HG03108 (cell line): ENCODE results near the gene ANKHD1.
"Not testable (repeated sequence)": the region's sequence is repeated elsewhere in the genome, so short reads cannot be mapped to it uniquely, and the experiment has no call there.

Experiments used
- ATAC-seq: cut with Tn5 transposase; IDR thresholded peaks from one replicate; pipeline ENCODE4 v1.9.1; 2021; ENCODE audit warnings: moderate library complexity; ENCODE audit not compliant: unreplicated experiment

The ANKHD1 gene

GRCh38 chr5:140421375-140421774 lies 19.7 kb downstream of the ANKHD1 start:
- ATAC-seq: not testable (repeated sequence)

DNA sequence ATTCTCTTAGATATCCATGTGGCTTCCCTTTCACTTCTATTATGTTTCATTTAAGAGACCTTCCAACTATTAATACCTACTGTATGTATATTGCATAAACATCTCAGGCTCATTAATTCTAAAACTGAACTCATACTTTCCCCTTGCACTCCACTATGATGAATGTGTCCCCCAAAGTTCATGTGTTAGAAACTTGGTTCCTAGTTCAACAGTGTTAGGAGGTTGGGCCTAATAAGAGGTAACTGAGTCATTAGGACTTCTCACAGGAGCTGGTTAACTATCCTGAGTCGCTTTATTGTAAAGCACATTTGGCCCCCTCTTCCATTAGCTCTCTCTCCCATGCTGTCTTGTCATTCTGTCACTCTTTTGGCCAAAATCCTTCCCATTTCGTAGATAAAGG lies 22.0 kb downstream of the ANKHD1 start:
- no peak for ATAC-seq

GRCh38 chr5:140424135-140424534 lies 22.5 kb downstream of the ANKHD1 start:
- ATAC-seq: no peak

- not testable (repeated sequence) for ATAC-seq
These were observed 26.1 kb downstream of the ANKHD1 start for GRCh38 chr5:140427726-140428125.

GRCh38 chr5:140429724-140430123 lies 28.1 kb downstream of the ANKHD1 start:
- no peak for ATAC-seq

DNA sequence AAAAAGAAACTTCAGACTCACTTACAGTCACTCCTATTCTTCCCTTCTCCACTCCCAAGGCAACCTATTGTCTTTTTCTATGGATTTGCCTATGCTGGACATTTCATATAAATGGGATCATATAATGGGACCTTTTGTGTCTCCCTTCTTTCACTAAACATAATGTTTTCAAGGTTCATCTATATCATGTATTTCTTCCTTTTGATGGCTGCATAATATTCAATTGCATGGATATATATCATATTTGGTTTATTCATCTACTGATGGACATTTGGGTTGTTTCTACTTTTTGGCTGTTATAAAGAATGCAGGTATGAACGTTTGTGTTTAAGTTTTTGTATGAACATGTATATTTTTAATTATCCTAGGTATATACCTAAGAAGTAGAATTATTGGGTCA lies 30.6 kb downstream of the ANKHD1 start:
- ATAC-seq: no peak

- ATAC-seq: no peak
These were observed 31.3 kb downstream of the ANKHD1 start for GRCh38 chr5:140432916-140433315.

GRCh38 chr5:140457368-140457767 lies 55.7 kb downstream of the ANKHD1 start:
- ATAC-seq: not testable (repeated sequence)

- no peak for ATAC-seq
These were observed 65.5 kb downstream of the ANKHD1 start for GRCh38 chr5:140466981-140467742.

- ATAC-seq: no peak
These were observed 66.6 kb downstream of the ANKHD1 start for GRCh38 chr5:140468188-140468587.

DNA sequence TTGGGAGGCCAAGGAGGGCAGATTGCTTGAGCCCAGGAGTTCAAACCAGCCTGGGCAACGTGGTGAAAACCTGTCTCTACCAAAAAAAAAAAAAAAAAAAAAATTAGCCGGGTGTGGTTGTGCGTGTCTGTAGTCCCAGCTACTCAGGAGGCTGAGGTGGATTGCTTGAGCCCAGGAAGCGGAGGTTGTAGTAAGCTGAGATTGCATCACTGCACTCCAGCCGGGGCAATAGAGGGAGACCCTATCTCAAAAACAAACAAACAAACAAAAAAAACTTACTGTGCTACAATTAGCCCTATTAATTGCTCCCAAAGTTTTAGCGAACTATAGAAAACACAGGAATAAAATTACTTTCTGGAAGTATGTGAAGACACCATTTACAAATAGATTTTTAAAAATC lies 67.6 kb downstream of the ANKHD1 start:
- no peak for ATAC-seq

GRCh38 chr5:140480310-140481014 lies 78.8 kb downstream of the ANKHD1 start:
- ATAC-seq: no peak

DNA sequence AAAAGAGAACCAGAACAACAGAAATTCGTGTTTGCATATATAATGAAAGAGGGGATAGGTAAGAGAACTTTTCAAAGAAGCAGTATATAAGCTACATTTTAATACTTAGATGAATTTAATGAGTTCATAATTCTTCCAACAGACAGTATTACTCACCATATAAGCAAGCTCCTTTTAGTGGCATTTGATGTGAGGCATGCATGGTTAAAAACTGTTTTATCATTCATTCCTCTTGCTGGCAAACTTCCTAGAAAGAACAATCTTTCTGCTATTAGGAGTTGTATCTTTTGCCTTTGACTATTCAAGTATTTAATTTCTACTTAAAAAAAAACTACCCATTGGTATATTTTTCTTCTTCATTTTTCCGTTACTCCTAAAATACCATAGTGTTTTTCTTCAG lies 80.1 kb downstream of the ANKHD1 start:
- ATAC-seq: no peak

DNA sequence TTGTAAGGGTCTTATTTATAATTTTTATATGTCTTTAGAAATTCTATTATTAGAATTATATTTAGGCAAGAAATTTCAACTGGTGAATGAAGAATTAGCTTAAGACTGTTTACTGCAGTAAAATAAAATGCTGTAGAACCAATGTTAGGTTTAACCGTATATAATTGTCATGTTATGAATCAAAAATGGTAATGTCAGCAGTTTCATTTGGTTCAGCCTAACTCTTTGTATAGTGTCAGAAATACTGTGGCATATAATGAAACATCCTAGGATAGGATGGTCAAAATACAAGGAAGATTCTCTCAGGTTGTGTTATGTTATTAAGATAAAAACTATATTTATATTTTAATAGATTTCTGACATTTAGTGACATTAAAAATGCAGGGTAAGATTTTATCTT lies 81.4 kb downstream of the ANKHD1 start:
- ATAC-seq: no peak

- not testable (repeated sequence) for ATAC-seq
These were observed 86.5 kb downstream of the ANKHD1 start for GRCh38 chr5:140488141-140488540.

GRCh38 chr5:140488914-140489313 lies 87.3 kb downstream of the ANKHD1 start:
- no peak for ATAC-seq

DNA sequence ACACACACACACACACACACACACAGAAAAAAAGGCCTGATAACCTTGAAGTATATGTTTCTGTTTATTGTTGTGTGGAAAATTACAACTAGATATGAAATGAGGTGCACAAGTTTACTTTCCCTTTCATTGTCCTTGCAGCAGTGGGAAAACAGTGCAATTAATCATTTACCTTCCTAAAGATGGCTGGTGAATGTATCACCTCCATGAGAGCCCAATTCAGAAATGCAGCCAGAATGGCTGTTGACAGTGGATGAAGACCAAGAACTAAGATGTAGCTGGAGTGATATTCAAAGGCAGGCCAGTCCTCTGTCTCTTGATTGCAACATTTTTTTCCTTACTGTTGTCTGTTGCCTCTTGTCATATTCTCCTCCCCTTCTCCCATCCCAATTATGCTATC lies 96.3 kb downstream of the ANKHD1 start:
- no peak for ATAC-seq

- no peak for ATAC-seq
These were observed 97.0 kb downstream of the ANKHD1 start for GRCh38 chr5:140498591-140498990.

- no peak for ATAC-seq
These were observed 101.2 kb downstream of the ANKHD1 start for GRCh38 chr5:140502834-140503233.

GRCh38 chr5:140509898-140510297 lies 108.3 kb downstream of the ANKHD1 start:
- no peak for ATAC-seq

GRCh38 chr5:140513124-140513523 lies 111.5 kb downstream of the ANKHD1 start:
- no peak for ATAC-seq

- no peak for ATAC-seq
These were observed 122.4 kb downstream of the ANKHD1 start for GRCh38 chr5:140524003-140524402.
